ENCODE results near the gene HMCN1.

HMCN1 gene

GRCh38 chr1:185896863-185897262 lies 162.7 kb downstream of the HMCN1 start:
- DNase-seq (ENCODE audit: low spot score in 2 of 2) (no peak), ATAC-seq (ENCODE audit: low read depth) (no peak)
- no peaks in the 10 kb centered on the region for H3K36me3 Mint-ChIP-seq
- peaks cover 1% of the 10 kb centered on the region for H3K9me3 Mint-ChIP-seq
- peaks cover 3% of the 10 kb centered on the region for H3K27me3 Mint-ChIP-seq
- no peak overlapping the region for H3K4me3 Mint-ChIP-seq
- H3K27ac Mint-ChIP-seq: no peak overlapping the region
- H3K4me1 Mint-ChIP-seq: no peaks in the 10 kb centered on the region

GRCh38 chr1:185906186-185906585 lies 172.0 kb downstream of the HMCN1 start:
- ATAC-seq (ENCODE audit: low read depth): no peak
- no peaks in the 10 kb centered on the region for H3K9me3 Mint-ChIP-seq
- H3K4me3 Mint-ChIP-seq: no peak overlapping the region
- no peak for DNase-seq (ENCODE audit: low spot score in 2 of 2)
- no peak overlapping the region for H3K27ac Mint-ChIP-seq
- no peaks in the 10 kb centered on the region for H3K4me1 Mint-ChIP-seq
- H3K36me3 Mint-ChIP-seq: no peaks in the 10 kb centered on the region
- no peaks in the 10 kb centered on the region for H3K27me3 Mint-ChIP-seq

- Mint-ChIP-seq H3K27me3 (no peaks in the 10 kb centered on the region), H3K4me1 (no peaks in the 10 kb centered on the region), H3K4me3 (no peak overlapping the region), H3K27ac (no peak overlapping the region), H3K36me3 (no peaks in the 10 kb centered on the region), H3K9me3 (no peaks in the 10 kb centered on the region)
- ATAC-seq (ENCODE audit: low read depth): no peak
- no peak for DNase-seq (ENCODE audit: low spot score in 2 of 2)
Observed at GRCh38 chr1:185907246-185907645, 173.1 kb downstream of the HMCN1 start.

- no peak overlapping the region for H3K27ac Mint-ChIP-seq
- H3K4me3 Mint-ChIP-seq: no peak overlapping the region
- no peaks in the 10 kb centered on the region for H3K4me1 Mint-ChIP-seq
- no peak for ATAC-seq (ENCODE audit: low read depth)
- H3K36me3 Mint-ChIP-seq: no peaks in the 10 kb centered on the region
- DNase-seq (ENCODE audit: low spot score in 2 of 2): no peak
- no peaks in the 10 kb centered on the region for H3K27me3 Mint-ChIP-seq
- H3K9me3 Mint-ChIP-seq: no peaks in the 10 kb centered on the region
Observed at GRCh38 chr1:185911978-185912377, 177.8 kb downstream of the HMCN1 start.

GRCh38 chr1:185912504-185912903 lies 178.3 kb downstream of the HMCN1 start:
- Mint-ChIP-seq H3K9me3 (no peaks in the 10 kb centered on the region), H3K36me3 (no peaks in the 10 kb centered on the region), H3K4me1 (no peaks in the 10 kb centered on the region), H3K4me3 (no peak overlapping the region), H3K27ac (no peak overlapping the region), H3K27me3 (no peaks in the 10 kb centered on the region)
- no peak for DNase-seq (ENCODE audit: low spot score in 2 of 2)
- ATAC-seq (ENCODE audit: low read depth): no peak

GRCh38 chr1:185914089-185914488 lies 179.9 kb downstream of the HMCN1 start:
- H3K4me1 Mint-ChIP-seq: no peaks in the 10 kb centered on the region
- no peak for DNase-seq (ENCODE audit: low spot score in 2 of 2)

GRCh38 chr1:185916861-185917260 lies 182.7 kb downstream of the HMCN1 start:
- no peak for ATAC-seq (ENCODE audit: low read depth)
- no peak overlapping the region for H3K4me3 Mint-ChIP-seq
- no peaks in the 10 kb centered on the region for H3K4me1 Mint-ChIP-seq
- DNase-seq (ENCODE audit: low spot score in 2 of 2): no peak
- no peaks in the 10 kb centered on the region for H3K9me3 Mint-ChIP-seq
- H3K36me3 Mint-ChIP-seq: no peaks in the 10 kb centered on the region
- peaks cover 2% of the 10 kb centered on the region for H3K27me3 Mint-ChIP-seq
- H3K27ac Mint-ChIP-seq: no peak overlapping the region

More at GRCh38 chr1:185914089-185914488, 179.9 kb downstream of the HMCN1 start:
- H3K27ac Mint-ChIP-seq: no peak overlapping the region
- ATAC-seq (ENCODE audit: low read depth): no peak
- no peak overlapping the region for H3K4me3 Mint-ChIP-seq
- H3K27me3 Mint-ChIP-seq: no peaks in the 10 kb centered on the region
- no peaks in the 10 kb centered on the region for H3K36me3 Mint-ChIP-seq
- H3K9me3 Mint-ChIP-seq: no peaks in the 10 kb centered on the region

- Mint-ChIP-seq H3K9me3 (no peaks in the 10 kb centered on the region), H3K36me3 (no peaks in the 10 kb centered on the region), H3K4me1 (no peaks in the 10 kb centered on the region), H3K27me3 (peaks cover 2% of the 10 kb centered on the region), H3K27ac (no peak overlapping the region), H3K4me3 (no peak overlapping the region)
- DNase-seq (ENCODE audit: low spot score in 2 of 2) (no peak), ATAC-seq (ENCODE audit: low read depth) (no peak)
Observed at GRCh38 chr1:185917646-185918045, 183.5 kb downstream of the HMCN1 start.

GRCh38 chr1:185920602-185921001 lies 186.4 kb downstream of the HMCN1 start:
- Mint-ChIP-seq H3K27ac (no peak overlapping the region), H3K36me3 (no peaks in the 10 kb centered on the region), H3K9me3 (no peaks in the 10 kb centered on the region), H3K4me3 (no peak overlapping the region), H3K4me1 (no peaks in the 10 kb centered on the region), H3K27me3 (peaks cover 4% of the 10 kb centered on the region)
- ATAC-seq (ENCODE audit: low read depth) (no peak), DNase-seq (ENCODE audit: low spot score in 2 of 2) (no peak)

GRCh38 chr1:185921636-185922035 lies 187.4 kb downstream of the HMCN1 start:
- ATAC-seq (ENCODE audit: low read depth): no peak
- no peaks in the 10 kb centered on the region for H3K36me3 Mint-ChIP-seq

GRCh38 chr1:185926588-185926987 lies 192.4 kb downstream of the HMCN1 start:
- Mint-ChIP-seq H3K36me3 (no peaks in the 10 kb centered on the region), H3K4me1 (peaks cover 6% of the 10 kb centered on the region), H3K9me3 (no peaks in the 10 kb centered on the region), H3K27ac (no peak overlapping the region), H3K27me3 (peaks cover 4% of the 10 kb centered on the region), H3K4me3 (no peak overlapping the region)
- no peak for ATAC-seq (ENCODE audit: low read depth)
- no peak for DNase-seq (ENCODE audit: low spot score in 2 of 2)

More at GRCh38 chr1:185921636-185922035, 187.4 kb downstream of the HMCN1 start:
- Mint-ChIP-seq H3K4me1 (no peaks in the 10 kb centered on the region), H3K4me3 (no peak overlapping the region), H3K27ac (no peak overlapping the region), H3K27me3 (peaks cover 6% of the 10 kb centered on the region), H3K9me3 (no peaks in the 10 kb centered on the region)
- no peak for DNase-seq (ENCODE audit: low spot score in 2 of 2)

- H3K36me3 Mint-ChIP-seq: no peaks in the 10 kb centered on the region
- H3K27ac Mint-ChIP-seq: no peak overlapping the region
- no peak for ATAC-seq (ENCODE audit: low read depth)
- H3K9me3 Mint-ChIP-seq: no peaks in the 10 kb centered on the region
- H3K4me3 Mint-ChIP-seq: no peak overlapping the region
- H3K4me1 Mint-ChIP-seq: peaks cover 6% of the 10 kb centered on the region
- H3K27me3 Mint-ChIP-seq: peaks cover 4% of the 10 kb centered on the region
- DNase-seq (ENCODE audit: low spot score in 2 of 2): no peak
Observed at GRCh38 chr1:185929776-185930175, 195.6 kb downstream of the HMCN1 start.

GRCh38 chr1:185931438-185931837 lies 197.2 kb downstream of the HMCN1 start:
- Mint-ChIP-seq H3K27ac (no peak overlapping the region), H3K4me1 (peaks cover 6% of the 10 kb centered on the region), H3K9me3 (no peaks in the 10 kb centered on the region)

GRCh38 chr1:185933580-185933979 lies 199.4 kb downstream of the HMCN1 start:
- ATAC-seq (ENCODE audit: low read depth) (no peak), DNase-seq (ENCODE audit: low spot score in 2 of 2) (no peak)
- H3K36me3 Mint-ChIP-seq: peaks cover 2% of the 10 kb centered on the region
- H3K27ac Mint-ChIP-seq: no peak overlapping the region
- H3K4me3 Mint-ChIP-seq: no peak overlapping the region
- no peaks in the 10 kb centered on the region for H3K9me3 Mint-ChIP-seq
- peaks cover 6% of the 10 kb centered on the region for H3K4me1 Mint-ChIP-seq
- H3K27me3 Mint-ChIP-seq: no peaks in the 10 kb centered on the region

More at GRCh38 chr1:185931438-185931837, 197.2 kb downstream of the HMCN1 start:
- H3K27me3 Mint-ChIP-seq: no peaks in the 10 kb centered on the region
- H3K4me3 Mint-ChIP-seq: no peak overlapping the region
- DNase-seq (ENCODE audit: low spot score in 2 of 2) (no peak), ATAC-seq (ENCODE audit: low read depth) (peak; percentile 69)
- no peaks in the 10 kb centered on the region for H3K36me3 Mint-ChIP-seq

- Mint-ChIP-seq H3K27ac (no peak overlapping the region), H3K27me3 (no peaks in the 10 kb centered on the region), H3K4me3 (no peak overlapping the region), H3K9me3 (no peaks in the 10 kb centered on the region), H3K36me3 (peaks cover 2% of the 10 kb centered on the region), H3K4me1 (peaks cover 6% of the 10 kb centered on the region)
- DNase-seq (ENCODE audit: low spot score in 2 of 2) (no peak), ATAC-seq (ENCODE audit: low read depth) (no peak)
Observed at GRCh38 chr1:185934476-185935189, 200.4 kb downstream of the HMCN1 start.
